Right atrium auricular region (tissue), 2 donors: ENCODE measurements around the gene SNRPD3. TPM values are rescaled to one million over a fixed set of nuclear protein-coding genes. Genes with fewer than 3 reads are reported as not detected.

Experiments
- total RNA-seq, 2 donors: library from RNA; depleted of rRNA; stranded (reverse); fragments of >200 nt; gene quantifications; one replicate each; pipeline ENCODE4 v1.1.0, GENCODE V29; 2016

SNRPD3 gene
- total RNA-seq, 2 donors from 2014 or later: 100 to 125 TPM

Other genes starting within 250 kb of the SNRPD3 start
- gene ADORA2A, start 128.4 kb upstream of the SNRPD3 start, total RNA-seq: 1 to 10 TPM; 5.9 to 7.1 TPM
- gene UPB1, start 60.7 kb upstream of the SNRPD3 start, total RNA-seq: 1 to 10 TPM; 1.7 to 2.4 TPM
- 100 to 1,000 TPM; 132 to 147 TPM for gene GUCD1, start 861 bp upstream of the SNRPD3 start, total RNA-seq
- 1 to 10 TPM; 3.0 to 7.5 TPM for gene LRRC75B, start 37.1 kb downstream of the SNRPD3 start, total RNA-seq
- 1 to 10 TPM in 1 of 2 donors, under 1 TPM in 1; 0.98 to 1.7 TPM for gene GGT1, start 47.2 kb downstream of the SNRPD3 start, total RNA-seq
- not detected for gene PIWIL3, start 218.7 kb downstream of the SNRPD3 start, total RNA-seq